ENCODE measurements around the gene GMEB2. TPM values are rescaled to one million over a fixed set of nuclear protein-coding genes. Genes with fewer than 3 reads are reported as not detected.
A peak's percentile ranks its signal among the peaks of the same experiment; 100 is the strongest.

The GMEB2 gene
- total RNA-seq, 3 donors from 2014 or later, result 10.3 to 12.8 (median 11.4) TPM

DNA sequence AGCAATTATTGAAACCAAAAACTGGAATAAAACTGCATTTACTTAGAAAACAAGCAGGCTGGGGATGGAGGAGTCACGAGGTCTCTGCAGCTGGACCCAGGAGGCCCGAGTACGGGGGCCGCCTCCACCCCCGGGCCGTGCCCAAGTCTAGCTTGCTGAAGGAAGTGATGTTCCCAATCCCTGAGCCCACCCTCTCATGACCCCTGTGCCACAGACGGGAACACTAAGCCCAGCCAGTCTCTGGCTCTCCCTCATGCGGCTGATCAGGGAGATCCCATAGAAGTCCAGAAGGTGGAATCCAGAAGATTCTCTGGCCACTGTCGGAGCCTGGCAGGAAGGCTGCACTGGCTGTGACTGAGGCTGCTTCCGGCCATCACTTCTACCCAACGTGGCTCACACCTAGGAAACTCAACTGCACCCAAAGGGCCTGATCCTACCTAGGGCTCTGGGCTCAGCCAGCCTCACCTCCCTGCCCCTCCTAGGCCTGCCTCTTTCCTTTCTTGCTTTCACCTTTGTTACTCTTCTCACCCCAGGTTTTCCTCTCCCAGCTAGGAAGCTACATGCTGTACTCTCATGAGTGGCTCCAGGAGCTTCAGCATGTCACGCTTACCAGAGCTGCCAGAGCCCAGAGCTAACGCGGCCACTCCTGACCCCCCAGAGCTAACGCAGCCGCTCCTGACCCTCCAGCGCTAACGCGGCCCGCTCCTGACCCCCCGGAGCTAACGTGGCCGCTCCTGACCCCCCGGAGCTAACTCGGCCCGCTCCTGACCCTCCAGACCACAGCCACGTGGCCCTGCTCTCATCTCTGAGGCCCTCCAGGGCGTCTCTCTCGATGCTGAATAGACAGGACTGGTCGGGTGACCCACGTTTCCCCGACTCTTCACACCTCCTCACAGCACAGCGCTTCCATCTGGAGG lies 28.2 kb downstream of the GMEB2 start:
- intact Hi-C loops (cut with DNase I, micrococcal nuclease), result no loop called here
- H3K36me3 ChIP-seq (ENCODE audit: low read depth), result no peaks in the 10 kb centered on the region
- no peak for ATAC-seq

GRCh38 chr20:63597651-63598478 lies 29.0 kb downstream of the GMEB2 start:
- ATAC-seq, result no peak
- TF ChIP-seq, protein P1, sequence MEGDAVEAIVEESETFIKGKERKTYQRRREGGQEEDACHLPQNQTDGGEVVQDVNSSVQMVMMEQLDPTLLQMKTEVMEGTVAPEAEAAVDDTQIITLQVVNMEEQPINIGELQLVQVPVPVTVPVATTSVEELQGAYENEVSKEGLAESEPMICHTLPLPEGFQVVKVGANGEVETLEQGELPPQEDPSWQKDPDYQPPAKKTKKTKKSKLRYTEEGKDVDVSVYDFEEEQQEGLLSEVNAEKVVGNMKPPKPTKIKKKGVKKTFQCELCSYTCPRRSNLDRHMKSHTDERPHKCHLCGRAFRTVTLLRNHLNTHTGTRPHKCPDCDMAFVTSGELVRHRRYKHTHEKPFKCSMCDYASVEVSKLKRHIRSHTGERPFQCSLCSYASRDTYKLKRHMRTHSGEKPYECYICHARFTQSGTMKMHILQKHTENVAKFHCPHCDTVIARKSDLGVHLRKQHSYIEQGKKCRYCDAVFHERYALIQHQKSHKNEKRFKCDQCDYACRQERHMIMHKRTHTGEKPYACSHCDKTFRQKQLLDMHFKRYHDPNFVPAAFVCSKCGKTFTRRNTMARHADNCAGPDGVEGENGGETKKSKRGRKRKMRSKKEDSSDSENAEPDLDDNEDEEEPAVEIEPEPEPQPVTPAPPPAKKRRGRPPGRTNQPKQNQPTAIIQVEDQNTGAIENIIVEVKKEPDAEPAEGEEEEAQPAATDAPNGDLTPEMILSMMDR (IDR thresholded peaks at IDR 0.05), result no peak
- Histone ChIP-seq H3K4me1 (ENCODE audit: low read depth) (no peaks in the 10 kb centered on the region), H3K36me3 (ENCODE audit: low read depth) (no peaks in the 10 kb centered on the region), H3K9me3 (no peaks in the 10 kb centered on the region), H3K4me3 (no peak overlapping the region)
- intact Hi-C loops (cut with DNase I, micrococcal nuclease), result no loop called here
- DNase-seq, result peak in 1 of 3 donors; percentile 31

More for the DNA sequence above, 28.2 kb downstream of the GMEB2 start:
- no peaks in the 10 kb centered on the region for H3K9me3 ChIP-seq
- DNase-seq, result peak in 1 of 3 donors; percentile 33
- no peaks in the 10 kb centered on the region for H3K4me1 ChIP-seq (ENCODE audit: low read depth)
- TF ChIP-seq, protein P1 (IDR thresholded peaks at IDR 0.05), result no peak
- H3K4me3 ChIP-seq, result no peak overlapping the region

DNA sequence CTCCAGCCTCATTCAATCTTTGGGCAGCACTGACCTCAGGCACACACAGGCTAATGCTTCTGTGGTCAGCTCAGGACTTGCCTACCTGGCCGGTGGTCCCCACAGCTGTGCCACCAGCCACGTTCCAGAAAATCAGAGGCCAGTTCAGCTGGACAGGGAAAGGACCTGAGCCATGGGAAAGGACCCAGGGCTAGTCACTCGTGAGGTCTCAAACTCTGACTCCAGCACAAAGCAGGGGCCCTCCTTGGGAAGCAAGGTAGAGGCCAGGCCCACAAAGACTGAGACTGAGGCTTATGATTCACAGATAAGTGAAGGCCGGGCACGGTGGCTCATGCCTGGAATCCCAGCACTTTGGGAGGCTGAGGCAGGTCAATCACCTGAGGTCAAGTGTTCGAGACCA lies 30.5 kb downstream of the GMEB2 start:
- Histone ChIP-seq H3K9me3 (no peaks in the 10 kb centered on the region), H3K36me3 (ENCODE audit: low read depth) (peaks cover 3% of the 10 kb centered on the region), H3K4me1 (ENCODE audit: low read depth) (no peaks in the 10 kb centered on the region), H3K4me3 (no peak overlapping the region)
- intact Hi-C loops (cut with DNase I, micrococcal nuclease), result no loop called here
- TF ChIP-seq, protein P1 (IDR thresholded peaks at IDR 0.05), result no peak
- DNase-seq (peak in 1 of 3 donors; percentile 24), ATAC-seq (no peak)

GRCh38 chr20:63595416-63596127 lies 31.3 kb downstream of the GMEB2 start:
- H3K9me3 ChIP-seq, result no peaks in the 10 kb centered on the region
- ATAC-seq (peak; percentile 7), DNase-seq (peak in 1 of 3 donors; percentile 29)
- no peak overlapping the region for H3K4me3 ChIP-seq
- peaks cover 3% of the 10 kb centered on the region for H3K36me3 ChIP-seq (ENCODE audit: low read depth)
- intact Hi-C loops (cut with DNase I, micrococcal nuclease), result no loop called here
- TF ChIP-seq, protein P1 (IDR thresholded peaks at IDR 0.05), result no peak
- no peaks in the 10 kb centered on the region for H3K4me1 ChIP-seq (ENCODE audit: low read depth)

- DNase-seq (peak in 1 of 3 donors; percentile 22), ATAC-seq (no peak)
- Histone ChIP-seq H3K4me1 (ENCODE audit: low read depth) (no peaks in the 10 kb centered on the region), H3K4me3 (no peak overlapping the region), H3K36me3 (ENCODE audit: low read depth) (peaks cover 3% of the 10 kb centered on the region), H3K9me3 (no peaks in the 10 kb centered on the region)
- intact Hi-C loops (cut with DNase I, micrococcal nuclease), result no loop called here
- TF ChIP-seq, protein P1 (IDR thresholded peaks at IDR 0.05), result no peak
Measured at GRCh38 chr20:63594043-63594561, 32.8 kb downstream of the GMEB2 start.
